ENCODE measurements around the gene RNF145. TPM values are rescaled to one million over a fixed set of nuclear protein-coding genes. Genes with fewer than 3 reads are reported as not detected.
A peak's percentile ranks its signal among the peaks of the same experiment; 100 is the strongest.

RNF145 gene
- total RNA-seq, 6 experiments from 2014 or later = 69.8 to 88.1 (median 78.6) TPM

- Mint-ChIP-seq H3K36me3 (ENCODE audit: low read depth) (peaks cover 32% of the 10 kb centered on the region), H3K4me1 (ENCODE audit: low read depth) (peaks cover 57% of the 10 kb centered on the region), H3K4me3 (no peak overlapping the region), H3K9me3 (no peaks in the 10 kb centered on the region), H3K27me3 (ENCODE audit: insufficient read depth) (peaks cover 2% of the 10 kb centered on the region), H3K27ac (peak overlapping the region; percentile 40; the same call in 1 of the 2 replicates)
- DNase-seq = no peak
- TF ChIP-seq CTCF (IDR thresholded peaks at IDR 0.05) = no peak
Observed at GRCh38 chr5:159157552-159157951, 51.8 kb downstream of the RNF145 start.

GRCh38 chr5:159156426-159157238 is 52.7 kb downstream of the RNF145 start:
- Mint-ChIP-seq H3K27ac (peak overlapping the region; percentile 18; the same call in 1 of the 2 replicates), H3K9me3 (no peaks in the 10 kb centered on the region), H3K36me3 (ENCODE audit: low read depth) (peaks cover 28% of the 10 kb centered on the region), H3K4me1 (ENCODE audit: low read depth) (peaks cover 49% of the 10 kb centered on the region), H3K27me3 (ENCODE audit: insufficient read depth) (peaks cover 2% of the 10 kb centered on the region), H3K4me3 (no peak overlapping the region)
- peak; percentile 70 for DNase-seq
- TF ChIP-seq CTCF (IDR thresholded peaks at IDR 0.05) = peak; percentile 97

GRCh38 chr5:159155960-159156359 is 53.4 kb downstream of the RNF145 start:
- no peak for DNase-seq
- peaks cover 2% of the 10 kb centered on the region for H3K27me3 Mint-ChIP-seq (ENCODE audit: insufficient read depth)
- H3K27ac Mint-ChIP-seq = no peak overlapping the region
- no peak for TF ChIP-seq CTCF (IDR thresholded peaks at IDR 0.05)
- no peak overlapping the region for H3K4me3 Mint-ChIP-seq
- no peaks in the 10 kb centered on the region for H3K9me3 Mint-ChIP-seq
- peaks cover 42% of the 10 kb centered on the region for H3K4me1 Mint-ChIP-seq (ENCODE audit: low read depth)
- peaks cover 21% of the 10 kb centered on the region for H3K36me3 Mint-ChIP-seq (ENCODE audit: low read depth)

GRCh38 chr5:159152876-159153275 is 56.5 kb downstream of the RNF145 start:
- no peak overlapping the region for H3K27ac Mint-ChIP-seq
- no peak overlapping the region for H3K4me3 Mint-ChIP-seq
- no peak for DNase-seq
- no peaks in the 10 kb centered on the region for H3K9me3 Mint-ChIP-seq
- H3K36me3 Mint-ChIP-seq (ENCODE audit: low read depth) = peaks cover 4% of the 10 kb centered on the region
- peaks cover 17% of the 10 kb centered on the region for H3K4me1 Mint-ChIP-seq (ENCODE audit: low read depth)
- no peaks in the 10 kb centered on the region; the same call in none of the 2 replicates for H3K27me3 Mint-ChIP-seq (ENCODE audit: insufficient read depth)
- no peak for TF ChIP-seq CTCF (IDR thresholded peaks at IDR 0.05)

- Mint-ChIP-seq H3K4me3 (no peak overlapping the region), H3K36me3 (ENCODE audit: low read depth) (0 out of 2 replicates have a peak, but pooled peaks cover 4% of the 10 kb centered on the region), H3K9me3 (no peaks in the 10 kb centered on the region), H3K27me3 (ENCODE audit: insufficient read depth) (peaks cover 11% of the 10 kb centered on the region), H3K27ac (no peak overlapping the region), H3K4me1 (ENCODE audit: low read depth) (no peaks in the 10 kb centered on the region)
- DNase-seq = no peak
- TF ChIP-seq CTCF (IDR thresholded peaks at IDR 0.05) = no peak
Observed at GRCh38 chr5:159149085-159149484, 60.3 kb downstream of the RNF145 start.

Measured in HFFc6 (cell line).